IMR-90 (cell line): Measurements from ENCODE around the gene RBMS3. TPM values are rescaled to one million over a fixed set of nuclear protein-coding genes. Genes with fewer than 3 reads are reported as not detected.

Source experiments
- ATAC-seq: fragments of 200-7000 bp; cut with Tn5 transposase; 2 replicates; pipeline ENCODE4 v1.9.1; 2020; ENCODE audit warnings: low read depth, mild to moderate bottlenecking, moderate library complexity
- BruUV-seq: library from RNA; stranded (reverse); fragments of 400-500 nt; replicated peaks from 2 replicates; lab custom pipeline; 2021; lab: Mats Ljungman, UMichigan
- CTCF ChIA-PET: fragments of 300-600 bp; formaldehyde crosslinking; extraction: SDS; loops from one replicate; lab custom pipeline; 2021; ENCODE audit warnings: antibody characterized with exemption; lab: Yijun Ruan, JAX
- POLR2A ChIA-PET: fragments of 300-600 bp; sonication (Branson Sonifier 250); formaldehyde crosslinking; loops from one replicate; lab custom pipeline; 2022; ENCODE audit warnings: antibody characterized with exemption; ENCODE audit not compliant: unreplicated experiment; lab: Charles Lee
- DNase-seq: peaks from one replicate; pipeline ENCODE4 v3.0.0; 2013
- H2AFZ ChIP-seq: replicated peaks from 2 replicates; pipeline ENCODE3; 2013; ENCODE audit warnings: low read length, mild to moderate bottlenecking; ENCODE audit not compliant: poor library complexity
- H2AK5ac ChIP-seq: 2 replicates; pipeline ENCODE4 v1.6.1; 2013; ENCODE audit warnings: low read depth, low read length, inconsistent platforms
- H2AK9ac ChIP-seq: replicated peaks from 2 replicates; pipeline ENCODE3; 2013; ENCODE audit warnings: mild to moderate bottlenecking, low read depth, low read length, moderate library complexity; ENCODE audit not compliant: poor library complexity
- H2BK120ac ChIP-seq: 2 replicates; pipeline ENCODE4 v1.6.1; 2013; ENCODE audit warnings: low read depth, low read length, inconsistent platforms
- H2BK15ac ChIP-seq: 3 replicates; pipeline ENCODE4 v1.6.1; 2013; ENCODE audit warnings: low read depth, low read length, inconsistent platforms
- H2BK20ac ChIP-seq: 2 replicates; pipeline ENCODE4 v1.6.1; 2013; ENCODE audit warnings: low read depth, mild to moderate bottlenecking, inconsistent platforms, low read length, moderate library complexity
- H2BK5ac ChIP-seq: 2 replicates; pipeline ENCODE4 v1.6.1; 2013; ENCODE audit warnings: mild to moderate bottlenecking, low read depth, low read length, inconsistent platforms; ENCODE audit not compliant: poor library complexity, severe bottlenecking
- H3K14ac ChIP-seq: replicated peaks from 2 replicates; pipeline ENCODE4 v1.6.1; 2013; ENCODE audit warnings: low read depth, low read length, inconsistent platforms
- H3K18ac ChIP-seq: 2 replicates; pipeline ENCODE4 v1.6.1; 2013; ENCODE audit warnings: low read depth, low read length, control low read depth
- H3K23ac ChIP-seq: 2 replicates; pipeline ENCODE4 v1.6.1; 2013; ENCODE audit warnings: low read depth, low read length, inconsistent platforms
- H3K27ac ChIP-seq: 2 replicates; pipeline ENCODE4 v1.5.1; 2013; ENCODE audit warnings: mild to moderate bottlenecking, control low read depth, low read length; ENCODE audit not compliant: insufficient read depth
- H3K27me3 ChIP-seq: 2 replicates; pipeline ENCODE4 v1.6.1; 2013; ENCODE audit warnings: low read length; ENCODE audit not compliant: control insufficient read depth, insufficient read depth
- H3K36me3 ChIP-seq: 2 replicates; pipeline ENCODE4 v1.6.1; 2013; ENCODE audit warnings: low read length, mixed read lengths; ENCODE audit not compliant: control insufficient read depth, insufficient read depth
- H3K4ac ChIP-seq: 2 replicates; pipeline ENCODE4 v1.6.1; 2013; ENCODE audit warnings: low read depth, low read length, inconsistent platforms
- H3K4me1 ChIP-seq: 2 replicates; pipeline ENCODE4 v1.6.1; 2013; ENCODE audit warnings: low read length, mixed read lengths; ENCODE audit not compliant: control insufficient read depth, insufficient read depth
- H3K4me2 ChIP-seq: 2 replicates; pipeline ENCODE4 v1.6.1; 2013; ENCODE audit warnings: low read depth, mild to moderate bottlenecking, control low read depth, low read length, moderate library complexity
- H3K4me3 ChIP-seq: 2 replicates; pipeline ENCODE4 v1.5.1; 2013; ENCODE audit warnings: low read depth, mild to moderate bottlenecking, control low read depth, low read length, moderate library complexity; ENCODE audit not compliant: insufficient read depth
- H3K56ac ChIP-seq: 2 replicates; pipeline ENCODE4 v1.6.1; 2013; ENCODE audit warnings: low read length, inconsistent platforms; ENCODE audit not compliant: insufficient read depth; ENCODE audit errors: extremely low read depth
- H3K79me1 ChIP-seq, 2 experiments: 2 replicates each; pipeline ENCODE4 v1.6.1; 2013; ENCODE audit warnings: low read length in 2 of 2, inconsistent platforms in 1 of 2, low read depth in 1 of 2
- H3K9ac ChIP-seq: 2 replicates; pipeline ENCODE4 v1.6.1; 2013; ENCODE audit warnings: low read depth, low read length, control low read depth
- H3K9me1 ChIP-seq: 2 replicates; pipeline ENCODE4 v1.6.1; 2013; ENCODE audit warnings: low read length, inconsistent platforms; ENCODE audit not compliant: insufficient read depth
- H3K9me3 ChIP-seq: 2 replicates; pipeline ENCODE4 v1.6.1; 2013; ENCODE audit warnings: low read length; ENCODE audit not compliant: control insufficient read depth, insufficient read depth
- H4K20me1 ChIP-seq: 2 replicates; pipeline ENCODE4 v1.6.1; 2013; ENCODE audit warnings: low read length, inconsistent platforms; ENCODE audit not compliant: insufficient read depth
- H4K5ac ChIP-seq: 2 replicates; pipeline ENCODE4 v1.6.1; 2013; ENCODE audit warnings: mild to moderate bottlenecking, low read depth, low read length, control low read depth
- H4K8ac ChIP-seq, 2 experiments: 2 replicates each; pipeline ENCODE4 v1.6.1; 2013; ENCODE audit warnings: low read depth in 2 of 2, low read length in 2 of 2, control low read depth in 1 of 2, inconsistent platforms in 1 of 2
- H4K91ac ChIP-seq: 2 replicates; pipeline ENCODE4 v1.6.1; 2013; ENCODE audit warnings: low read depth, low read length, inconsistent platforms; ENCODE audit not compliant: insufficient read depth
- BHLHE40 ChIP-seq: fragments of 150-350 bp; IDR thresholded peaks from 2 replicates; pipeline ENCODE4 v1.6.1; 2016; ENCODE audit warnings: mild to moderate bottlenecking, low read depth, low read length
- CEBPB ChIP-seq: IDR thresholded peaks from 2 replicates; pipeline ENCODE4 v1.6.1; 2012; ENCODE audit warnings: low read depth, low read length, improper control_type of control experiment
- CHD1 ChIP-seq: IDR thresholded peaks from 2 replicates; pipeline ENCODE4 v1.6.1; 2012; ENCODE audit warnings: low read depth, low read length, improper control_type of control experiment
- CTCF ChIP-seq: conservative IDR thresholded peaks from 2 replicates; pipeline ENCODE4 v1.5.1; 2012; ENCODE audit warnings: mild to moderate bottlenecking, low read depth, low read length, improper control_type of control experiment
- FOS ChIP-seq: fragments of 150-350 bp; IDR thresholded peaks from 2 replicates; pipeline ENCODE4 v1.6.1; 2016; ENCODE audit warnings: low read depth, low read length
- MAFK ChIP-seq: IDR thresholded peaks from 2 replicates; pipeline ENCODE4 v1.6.1; 2012; ENCODE audit warnings: low read depth, low read length, improper control_type of control experiment
- MAZ ChIP-seq: IDR thresholded peaks from 2 replicates; pipeline ENCODE4 v1.6.1; 2012; ENCODE audit warnings: low read depth, mild to moderate bottlenecking, low read length, improper control_type of control experiment, moderate library complexity, borderline replicate concordance
- MXI1 ChIP-seq: IDR thresholded peaks from 2 replicates; pipeline ENCODE4 v1.6.1; 2012; ENCODE audit warnings: low read depth, mild to moderate bottlenecking, low read length, moderate library complexity, borderline replicate concordance
- NFE2L2 ChIP-seq: fragments of 150-350 bp; IDR thresholded peaks from 2 replicates; pipeline ENCODE4 v1.6.1; 2016; ENCODE audit warnings: low read depth, mild to moderate bottlenecking, low read length
- POLR2A ChIP-seq: IDR thresholded peaks from 2 replicates; pipeline ENCODE4 v1.6.1; 2012; ENCODE audit warnings: mild to moderate bottlenecking, low read depth, low read length
- RAD21 ChIP-seq: IDR thresholded peaks from 2 replicates; pipeline ENCODE4 v1.6.1; 2012; ENCODE audit warnings: low read length, improper control_type of control experiment
- RCOR1 ChIP-seq: IDR thresholded peaks from 2 replicates; pipeline ENCODE4 v1.6.1; 2012; ENCODE audit warnings: mild to moderate bottlenecking, low read length, improper control_type of control experiment; ENCODE audit not compliant: insufficient replicate concordance
- RFX5 ChIP-seq: IDR thresholded peaks from 2 replicates; pipeline ENCODE4 v1.8.0; 2012; ENCODE audit warnings: low read depth, mild to moderate bottlenecking, low read length, moderate library complexity
- SMC3 ChIP-seq: fragments of 150-350 bp; IDR thresholded peaks from 2 replicates; pipeline ENCODE4 v1.6.1; 2016; ENCODE audit warnings: low read depth, mild to moderate bottlenecking, antibody characterized with exemption, low read length, moderate library complexity
- WGBS, 2 experiments: methylation state at CpG; one replicate each; pipeline versions ENCODE4 v1.1.5 to v1.1.7; 2013; ENCODE audit warnings: missing lambda C conversion rate in 2 of 2; ENCODE audit not compliant: insufficient read length in 1 of 2; ENCODE audit errors: extremely low coverage in 2 of 2; 5-methylcytosine and 5-hydroxymethylcytosine counted together
- dilution Hi-C: fragments of 300-500 bp; cut with HindIII; formaldehyde crosslinking; loops from one replicate; pipeline ENCODE4 v1.14.3; 2018; ENCODE audit warnings: low sequenced_read_pairs; ENCODE audit not compliant: unreplicated experiment
- in situ Hi-C: fragments of 300-500 bp; cut with MboI; formaldehyde crosslinking; loops from 3 replicates; pipeline ENCODE4 v1.14.3; 2019; ENCODE audit warnings: low sequenced_read_pairs, inconsistent platforms, mixed read lengths
- intact Hi-C: fragments of 100-400 bp; cut with micrococcal nuclease; formaldehyde crosslinking; loops from 2 replicates; pipeline ENCODE4 v1.10.0; 2022
- polyA plus RNA-seq, 3 experiments: library from polyadenylated mRNA; depleted of rRNA; stranded (reverse); fragments of >200 nt; gene quantifications; 2 replicates each; pipeline ENCODE4 v1.2.3, GENCODE V29; 2012; ENCODE audit warnings: low replicate concordance in 1 of 3
- total RNA-seq: library from RNA; depleted of rRNA; stranded (reverse); fragments of >200 nt; gene quantifications from 2 replicates; pipeline ENCODE4 v1.2.3, GENCODE V29; 2012
- TF ChIP-seq, protein P1 (sequence below): fragments of 150-350 bp; IDR thresholded peaks from 2 replicates; pipeline ENCODE4 v1.6.1; 2017; ENCODE audit warnings: mild to moderate bottlenecking, antibody characterized with exemption, low read length, low read depth
- TF ChIP-seq, protein P2 (sequence below): fragments of 150-350 bp; IDR thresholded peaks from 2 replicates; pipeline ENCODE4 v1.6.1; 2016; ENCODE audit warnings: low read depth, mild to moderate bottlenecking, low read length, moderate library complexity, borderline replicate concordance

The RBMS3 gene
- total and polyA plus RNA-seq, 2 of the 4 experiments (the other 2 are of a cell fraction) = 15.2 to 127 TPM

GRCh38 chr3:29896856-29897255 lies 616.0 kb downstream of the RBMS3 start:
- Histone ChIP-seq H2AK9ac (no peak overlapping the region), H3K36me3 (peaks cover 5% of the 10 kb centered on the region), H3K4me1 (no peaks in the 10 kb centered on the region), H3K18ac (no peak overlapping the region), H4K8ac (no peak overlapping the region), H3K27me3 (no peaks in the 10 kb centered on the region), H3K23ac (no peak overlapping the region), H4K5ac (no peak overlapping the region), H2BK5ac (no peak overlapping the region), H3K9ac (no peak overlapping the region), H2BK20ac (no peak overlapping the region), H4K20me1 (no peaks in the 10 kb centered on the region), H2BK15ac (no peak overlapping the region), H3K4me2 (peak overlapping the region; percentile 26; the same call in 1 of the 2 replicates), H2AFZ (no peak overlapping the region), H3K56ac (no peak overlapping the region), H2AK5ac (no peak overlapping the region), H3K4ac (no peak overlapping the region), H3K79me1 (no peaks in the 10 kb centered on the region; a peak in 1 of 4 replicates), H4K91ac (no peak overlapping the region), H3K27ac (no peak overlapping the region), H3K14ac (no peak overlapping the region), H3K9me1 (no peaks in the 10 kb centered on the region), H3K4me3 (no peak overlapping the region), H2BK120ac (no peak overlapping the region), H3K9me3 (no peaks in the 10 kb centered on the region)
- dilution Hi-C loops (no loop called here), in situ Hi-C loops (no loop called here), intact Hi-C loops (no loop called here)
- POLR2A ChIA-PET = no interaction called here
- no peak for TF ChIP-seq CHD1
- no peak for TF ChIP-seq FOS
- TF ChIP-seq BHLHE40 = no peak
- TF ChIP-seq, protein P1, sequence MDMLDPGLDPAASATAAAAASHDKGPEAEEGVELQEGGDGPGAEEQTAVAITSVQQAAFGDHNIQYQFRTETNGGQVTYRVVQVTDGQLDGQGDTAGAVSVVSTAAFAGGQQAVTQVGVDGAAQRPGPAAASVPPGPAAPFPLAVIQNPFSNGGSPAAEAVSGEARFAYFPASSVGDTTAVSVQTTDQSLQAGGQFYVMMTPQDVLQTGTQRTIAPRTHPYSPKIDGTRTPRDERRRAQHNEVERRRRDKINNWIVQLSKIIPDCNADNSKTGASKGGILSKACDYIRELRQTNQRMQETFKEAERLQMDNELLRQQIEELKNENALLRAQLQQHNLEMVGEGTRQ = no peak
- no peak for TF ChIP-seq MXI1
- no peak for TF ChIP-seq MAZ
- TF ChIP-seq NFE2L2 = no peak
- no peak for TF ChIP-seq RFX5
- TF ChIP-seq MAFK = no peak
- no peak for TF ChIP-seq RCOR1
- TF ChIP-seq RAD21 = no peak
- no peak for TF ChIP-seq CTCF
- no peak for TF ChIP-seq SMC3
- TF ChIP-seq CEBPB = no peak
- TF ChIP-seq POLR2A = no peak
- TF ChIP-seq, protein P2, sequence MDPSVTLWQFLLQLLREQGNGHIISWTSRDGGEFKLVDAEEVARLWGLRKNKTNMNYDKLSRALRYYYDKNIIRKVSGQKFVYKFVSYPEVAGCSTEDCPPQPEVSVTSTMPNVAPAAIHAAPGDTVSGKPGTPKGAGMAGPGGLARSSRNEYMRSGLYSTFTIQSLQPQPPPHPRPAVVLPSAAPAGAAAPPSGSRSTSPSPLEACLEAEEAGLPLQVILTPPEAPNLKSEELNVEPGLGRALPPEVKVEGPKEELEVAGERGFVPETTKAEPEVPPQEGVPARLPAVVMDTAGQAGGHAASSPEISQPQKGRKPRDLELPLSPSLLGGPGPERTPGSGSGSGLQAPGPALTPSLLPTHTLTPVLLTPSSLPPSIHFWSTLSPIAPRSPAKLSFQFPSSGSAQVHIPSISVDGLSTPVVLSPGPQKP = no peak
- CTCF ChIA-PET = interaction anchor here (0.6 to 1.5 kb wide), 2 partner anchors 92 to 177 kb away, joined by 3 to 6 read pairs; no protein-coding TSS in a partner anchor
- DNase-seq = no peak
- no TSS peak for BruUV-seq
- no CpG with 5 or more reads among the region's 3 CpGs for WGBS, 2 experiments
- no peak for ATAC-seq
